OCI-LY3 (cell line): ENCODE results near the gene B4GALT6.

ENCODE experiments used
- CTCF ChIP-seq: fragments of 200-600, 300-600 bp; sonication (generic); IDR thresholded peaks from 2 replicates; pipeline ENCODE4 v1.5.1; 2014; ENCODE audit warnings: antibody characterized with exemption, low read length, low read depth
- EZH2phosphoT487 ChIP-seq: fragments of 200-600 bp; shearing (Covaris generic); IDR thresholded peaks from 2 replicates; pipeline ENCODE4 v1.6.1; 2018; ENCODE audit warnings: antibody characterized with exemption, mixed run types, low read depth

GRCh38 chr18:31586616-31587015, 97.8 kb downstream of the B4GALT6 start:
- TF ChIP-seq CTCF, result no peak
- no peak for TF ChIP-seq EZH2phosphoT487
